Muscle of back (tissue), 11 donors: Measurements from ENCODE around the gene CACNA1C. TPM values are rescaled to one million over a fixed set of nuclear protein-coding genes. Genes with fewer than 3 reads are reported as not detected.

Source experiments
- DNase-seq, 3 donors: peaks; one replicate each; pipeline versions ENCODE4 v3.0.0 to v3.0.0-alpha.2; 2013
- polyA plus RNA-seq, 10 donors: library from polyadenylated mRNA; unstranded; fragments of 120-200 nt; gene quantifications; one replicate each; pipeline ENCODE4 v1.2.1, GENCODE V29; 2013; ENCODE audit not compliant: insufficient read length in 10 of 10

Gene CACNA1C
- polyA plus RNA-seq, 10 donors: 2.2 to 5.8 (median 3.5) TPM

GRCh38 chr12:2449586-2449985 is 396.8 kb downstream of the CACNA1C start:
- DNase-seq: no peak

GRCh38 chr12:2450553-2450952 is 397.8 kb downstream of the CACNA1C start:
- no peak for DNase-seq

- DNase-seq: peak in 1 of 3 donors; percentile 20
Measured at GRCh38 chr12:2451025-2451424, 398.2 kb downstream of the CACNA1C start.

- no peak for DNase-seq
Measured at GRCh38 chr12:2451497-2451896, 398.7 kb downstream of the CACNA1C start.

GRCh38 chr12:2453076-2453760 is 400.4 kb downstream of the CACNA1C start:
- DNase-seq: no peak

GRCh38 chr12:2453761-2454090 is 400.9 kb downstream of the CACNA1C start:
- no peak for DNase-seq

- DNase-seq: no peak
Measured at GRCh38 chr12:2454601-2455177, 401.9 kb downstream of the CACNA1C start.

- no peak for DNase-seq
Measured at GRCh38 chr12:2455410-2455809, 402.6 kb downstream of the CACNA1C start.

- DNase-seq: no peak
Measured at GRCh38 chr12:2456122-2456812, 403.5 kb downstream of the CACNA1C start.

GRCh38 chr12:2456813-2457186 is 404.0 kb downstream of the CACNA1C start:
- DNase-seq: no peak

- DNase-seq: no peak
Measured at GRCh38 chr12:2457215-2457932, 404.6 kb downstream of the CACNA1C start.

GRCh38 chr12:2457933-2458414 is 405.2 kb downstream of the CACNA1C start:
- DNase-seq: peak in 1 of 3 donors; percentile 10

GRCh38 chr12:2460051-2460670 is 407.4 kb downstream of the CACNA1C start:
- DNase-seq: no peak

GRCh38 chr12:2461046-2461445 is 408.3 kb downstream of the CACNA1C start:
- DNase-seq: no peak

GRCh38 chr12:2461645-2462044 is 408.9 kb downstream of the CACNA1C start:
- DNase-seq: no peak

- no peak for DNase-seq
Measured at GRCh38 chr12:2462087-2462486, 409.3 kb downstream of the CACNA1C start.

GRCh38 chr12:2463719-2464118 is 410.9 kb downstream of the CACNA1C start:
- no peak for DNase-seq

- no peak for DNase-seq
Measured at GRCh38 chr12:2465681-2466080, 412.9 kb downstream of the CACNA1C start.

- no peak for DNase-seq
Measured at GRCh38 chr12:2466211-2466610, 413.4 kb downstream of the CACNA1C start.

- DNase-seq: no peak
Measured at GRCh38 chr12:2467447-2468195, 414.8 kb downstream of the CACNA1C start.

GRCh38 chr12:2475984-2476383 is 423.2 kb downstream of the CACNA1C start:
- no peak for DNase-seq
